H9 (cell line): Measurements from ENCODE around the gene CARM1. TPM values are rescaled to one million over a fixed set of nuclear protein-coding genes. Genes with fewer than 3 reads are reported as not detected.

Experiments
- DNase-seq: peaks from one replicate; pipeline ENCODE4 v3.0.0-alpha.2; 2017
- H2AFZ ChIP-seq: one replicate; pipeline ENCODE4 v1.6.1; 2013; ENCODE audit warnings: mild to moderate bottlenecking, low read length, control low read depth, moderate library complexity
- H2AK5ac ChIP-seq: 2 replicates; pipeline ENCODE4 v1.6.1; 2013; ENCODE audit warnings: low read length, control low read depth, mixed read lengths; ENCODE audit not compliant: insufficient read length
- H2BK120ac ChIP-seq: one replicate; pipeline ENCODE4 v1.6.1; 2013; ENCODE audit warnings: low read depth, mild to moderate bottlenecking, low read length, control low read depth, inconsistent platforms; ENCODE audit not compliant: poor library complexity, severe bottlenecking
- H2BK12ac ChIP-seq: 2 replicates; pipeline ENCODE4 v1.6.1; 2013; ENCODE audit warnings: low read length, control low read depth, mixed read lengths, low read depth; ENCODE audit not compliant: insufficient read length
- H2BK15ac ChIP-seq: 2 replicates; pipeline ENCODE4 v1.6.1; 2013; ENCODE audit warnings: low read depth, low read length, control low read depth
- H2BK20ac ChIP-seq: one replicate; pipeline ENCODE4 v1.6.1; 2013; ENCODE audit warnings: low read depth, mild to moderate bottlenecking, low read length, control low read depth, inconsistent platforms; ENCODE audit not compliant: poor library complexity, severe bottlenecking
- H2BK5ac ChIP-seq: 2 replicates; pipeline ENCODE4 v1.6.1; 2013; ENCODE audit warnings: low read length, control low read depth, mixed read lengths; ENCODE audit not compliant: insufficient read length
- H3K14ac ChIP-seq: 2 replicates; pipeline ENCODE4 v1.6.1; 2013; ENCODE audit warnings: low read length, control low read depth; ENCODE audit not compliant: insufficient read depth
- H3K18ac ChIP-seq: 2 replicates; pipeline ENCODE4 v1.6.1; 2013; ENCODE audit warnings: low read depth, mild to moderate bottlenecking, mixed read lengths, low read length, control low read depth; ENCODE audit not compliant: insufficient read length
- H3K23ac ChIP-seq: 2 replicates; pipeline ENCODE4 v1.6.1; 2013; ENCODE audit warnings: low read length, control low read depth, mixed read lengths, low read depth; ENCODE audit not compliant: insufficient read length
- H3K23me2 ChIP-seq: 2 replicates; pipeline ENCODE4 v1.6.1; 2013; ENCODE audit warnings: low read depth, mild to moderate bottlenecking, mixed read lengths, low read length, control low read depth; ENCODE audit not compliant: insufficient read length, poor library complexity, severe bottlenecking
- H3K27ac ChIP-seq: 2 replicates; pipeline ENCODE4 v1.5.1; 2013; ENCODE audit warnings: low read length, control low read depth, mixed read lengths, low read depth; ENCODE audit not compliant: insufficient read length
- H3K27me3 ChIP-seq: 2 replicates; pipeline ENCODE4 v1.6.1; 2013; ENCODE audit warnings: low read length, control low read depth, inconsistent platforms; ENCODE audit not compliant: insufficient read depth
- H3K4ac ChIP-seq: 2 replicates; pipeline ENCODE4 v1.6.1; 2013; ENCODE audit warnings: low read depth, mild to moderate bottlenecking, control low read depth, inconsistent platforms, low read length, moderate library complexity
- H3K4me1 ChIP-seq: 2 replicates; pipeline ENCODE4 v1.6.1; 2013; ENCODE audit warnings: low read length, control low read depth, inconsistent platforms; ENCODE audit not compliant: insufficient read depth
- H3K4me2 ChIP-seq: 2 replicates; pipeline ENCODE4 v1.6.1; 2013; ENCODE audit warnings: low read length, control low read depth, mixed read lengths; ENCODE audit not compliant: insufficient read length, insufficient read depth
- H3K56ac ChIP-seq: 2 replicates; pipeline ENCODE4 v1.6.1; 2013; ENCODE audit warnings: low read depth, mild to moderate bottlenecking, mixed read lengths, low read length, control low read depth; ENCODE audit not compliant: insufficient read length
- H3K79me1 ChIP-seq: 2 replicates; pipeline ENCODE4 v1.6.1; 2013; ENCODE audit warnings: low read depth, mild to moderate bottlenecking, moderate library complexity, low read length, control low read depth, inconsistent platforms; ENCODE audit not compliant: insufficient read depth, poor library complexity, severe bottlenecking
- H3K79me2 ChIP-seq: 2 replicates; pipeline ENCODE4 v1.6.1; 2013; ENCODE audit warnings: low read length, control low read depth, inconsistent platforms; ENCODE audit not compliant: insufficient read depth
- H3K9ac ChIP-seq: 2 replicates; pipeline ENCODE4 v1.6.1; 2013; ENCODE audit warnings: low read length, control low read depth, mixed read lengths; ENCODE audit not compliant: insufficient read length; ENCODE audit errors: extremely low read depth
- H3K9me3 ChIP-seq: one replicate; pipeline ENCODE4 v1.6.1; 2013; ENCODE audit warnings: low read depth, low read length, inconsistent platforms; ENCODE audit not compliant: control insufficient read depth
- H3T11ph ChIP-seq: one replicate; pipeline ENCODE4 v1.6.1; 2013; ENCODE audit warnings: mild to moderate bottlenecking, low read length, control low read depth, inconsistent platforms
- H4K20me1 ChIP-seq: one replicate; pipeline ENCODE4 v1.6.1; 2013; ENCODE audit not compliant: control insufficient read depth, insufficient read length, insufficient read depth
- H4K5ac ChIP-seq: 2 replicates; pipeline ENCODE4 v1.6.1; 2013; ENCODE audit warnings: low read depth, mild to moderate bottlenecking, mixed read lengths, low read length, control low read depth; ENCODE audit not compliant: insufficient read length
- H4K8ac ChIP-seq: replicated peaks from 2 replicates; pipeline ENCODE4 v1.6.1; 2013; ENCODE audit warnings: low read length, control low read depth, mixed read lengths, low read depth; ENCODE audit not compliant: insufficient read length
- H4K91ac ChIP-seq: 2 replicates; pipeline ENCODE4 v1.6.1; 2013; ENCODE audit warnings: low read depth, mild to moderate bottlenecking, moderate library complexity, mixed read lengths, low read length, control low read depth; ENCODE audit not compliant: insufficient read length
- H3K27ac Mint-ChIP-seq, 3 experiments: 2 replicates in 2 of 3; 3 replicates in 1 of 3; pipeline ENCODE4 v1.8.0; 2020 to 2021; ENCODE audit warnings: mixed read lengths in 3 of 3, mild to moderate bottlenecking in 1 of 3, moderate library complexity in 1 of 3
- H3K27me3 Mint-ChIP-seq: 2 replicates; pipeline ENCODE4 v1.8.0; 2021; ENCODE audit warnings: low read depth, mild to moderate bottlenecking, moderate library complexity, mixed read lengths
- H3K36me3 Mint-ChIP-seq, 3 experiments: 2 replicates in 2 of 3; 3 replicates in 1 of 3; pipeline ENCODE4 v1.8.0; 2020 to 2021; ENCODE audit warnings: low read depth in 3 of 3, mixed read lengths in 3 of 3; ENCODE audit not compliant: insufficient read depth in 1 of 3
- H3K4me1 Mint-ChIP-seq, 2 experiments: 2 replicates each; pipeline ENCODE4 v1.8.0; 2020; ENCODE audit warnings: mixed read lengths in 2 of 2
- H3K4me3 Mint-ChIP-seq, 2 experiments: 2 replicates in 1 of 2; 3 replicates in 1 of 2; pipeline ENCODE4 v1.8.0; 2020 to 2021; ENCODE audit warnings: mild to moderate bottlenecking in 2 of 2, mixed read lengths in 2 of 2, moderate library complexity in 1 of 2
- H3K9me3 Mint-ChIP-seq, 2 experiments: 2 replicates in 1 of 2; 3 replicates in 1 of 2; pipeline ENCODE4 v1.8.0; 2020; ENCODE audit warnings: mild to moderate bottlenecking in 2 of 2, mixed read lengths in 2 of 2, moderate library complexity in 1 of 2
- CTCF ChIP-seq: fragments of 200-600 bp; sonication (generic); conservative IDR thresholded peaks from 3 replicates; pipeline ENCODE4 v1.8.0; 2021; ENCODE audit warnings: antibody characterized with exemption, mild to moderate bottlenecking
- WGBS: extraction: QIAGEN DNeasy Blood & Tissue Kit; methylation state at CpG from one replicate; pipeline ENCODE4 v1.1.7; 2013; ENCODE audit warnings: missing lambda C conversion rate, low lambda C conversion rate, mixed read lengths; ENCODE audit not compliant: insufficient read length; ENCODE audit errors: extremely low coverage; 5-methylcytosine and 5-hydroxymethylcytosine counted together
- total RNA-seq: library from RNA; stranded (reverse); gene quantifications from 2 replicates; pipeline ENCODE4 v1.2.1, GENCODE V29; 2021

Gene CARM1
- total RNA-seq, 1 experiment from 2014 or later, result 111 TPM

GRCh38 chr19:10915130-10916091, 44.1 kb downstream of the CARM1 start:
- Histone ChIP-seq H3K23me2 (no peaks in the 10 kb centered on the region), H3K79me2 (no peaks in the 10 kb centered on the region), H3K23ac (no peak overlapping the region), H3K27ac (no peak overlapping the region), H3K4ac (no peak overlapping the region), H2BK20ac (no peak overlapping the region), H3K56ac (no peak overlapping the region), H3K18ac (no peak overlapping the region), H2BK15ac (no peak overlapping the region), H2BK120ac (no peak overlapping the region), H2AK5ac (no peak overlapping the region), H4K8ac (no peak overlapping the region), H4K5ac (no peak overlapping the region), H3K27me3 (no peaks in the 10 kb centered on the region), H2BK5ac (no peak overlapping the region), H2AFZ (no peak overlapping the region), H4K20me1 (no peaks in the 10 kb centered on the region), H2BK12ac (no peak overlapping the region), H3T11ph (no peak overlapping the region), H4K91ac (no peak overlapping the region), H3K14ac (no peak overlapping the region; the same call in 1 of the 2 replicates), H3K4me2 (no peak overlapping the region), H3K79me1 (no peaks in the 10 kb centered on the region), H3K9me3 (no peaks in the 10 kb centered on the region), H3K4me1 (no peaks in the 10 kb centered on the region), H3K9ac (no peak overlapping the region)
- Mint-ChIP-seq H3K4me3 (no peak overlapping the region), H3K4me1 (no peaks in the 10 kb centered on the region), H3K36me3 (peaks cover 11 to 68% (median 51%) of the 10 kb centered on the region in 3 experiments; a peak in 6 of 7 replicates), H3K27me3 (no peaks in the 10 kb centered on the region), H3K27ac (no peak overlapping the region), H3K9me3 (no peaks in the 10 kb centered on the region)
- no CpG with 5 or more reads among the region's 19 CpGs for WGBS
- DNase-seq, result peak; percentile 22
- TF ChIP-seq CTCF, result no peak
